HG03159 (cell line): ENCODE measurements around the gene NCAPG2.
A peak's percentile ranks its signal among the peaks of the same experiment; 100 is the strongest.
"Not testable (repeated sequence)": the region's sequence is repeated elsewhere in the genome, so short reads cannot be mapped to it uniquely, and the experiment has no call there.

Experiments
- ATAC-seq: cut with Tn5 transposase; IDR thresholded peaks from one replicate; pipeline ENCODE4 v1.9.1; 2021; ENCODE audit warnings: mild to moderate bottlenecking, moderate library complexity; ENCODE audit not compliant: unreplicated experiment

NCAPG2 gene

GRCh38 chr7:158642149-158642548, 62.5 kb downstream of the NCAPG2 start:
- ATAC-seq, result no peak

GRCh38 chr7:158638001-158638400, 66.6 kb downstream of the NCAPG2 start:
- no peak for ATAC-seq

GRCh38 chr7:158633055-158633956, 71.3 kb downstream of the NCAPG2 start:
- ATAC-seq, result peak; percentile 82

- ATAC-seq, result no peak
Observed at GRCh38 chr7:158631574-158632195, 72.9 kb downstream of the NCAPG2 start.

- ATAC-seq, result not testable (repeated sequence)
Observed at GRCh38 chr7:158626289-158626688, 78.3 kb downstream of the NCAPG2 start.

- no peak for ATAC-seq
Observed at GRCh38 chr7:158623241-158623640, 81.4 kb downstream of the NCAPG2 start.

GRCh38 chr7:158620839-158621441, 83.7 kb downstream of the NCAPG2 start:
- ATAC-seq, result no peak

- no peak for ATAC-seq
Observed at GRCh38 chr7:158620418-158620817, 84.2 kb downstream of the NCAPG2 start.

- no peak for ATAC-seq
Observed at GRCh38 chr7:158618745-158619140, 85.9 kb downstream of the NCAPG2 start.

- no peak for ATAC-seq
Observed at GRCh38 chr7:158617737-158618128, 86.9 kb downstream of the NCAPG2 start.

- no peak for ATAC-seq
Observed at GRCh38 chr7:158616050-158616449, 88.6 kb downstream of the NCAPG2 start.

- no peak for ATAC-seq
Observed at GRCh38 chr7:158614700-158615099, 89.9 kb downstream of the NCAPG2 start.

GRCh38 chr7:158613481-158613880, 91.1 kb downstream of the NCAPG2 start:
- peak; percentile 93 for ATAC-seq

GRCh38 chr7:158612546-158612945, 92.1 kb downstream of the NCAPG2 start:
- no peak for ATAC-seq

GRCh38 chr7:158611541-158611940, 93.1 kb downstream of the NCAPG2 start:
- ATAC-seq, result no peak

- no peak for ATAC-seq
Observed at GRCh38 chr7:158609313-158609974, 95.2 kb downstream of the NCAPG2 start.

- ATAC-seq, result no peak
Observed at GRCh38 chr7:158607563-158607962, 97.0 kb downstream of the NCAPG2 start.

- ATAC-seq, result no peak
Observed at GRCh38 chr7:158606671-158607424, 97.8 kb downstream of the NCAPG2 start.

GRCh38 chr7:158606129-158606528, 98.5 kb downstream of the NCAPG2 start:
- ATAC-seq, result no peak
